Fibroblast of pulmonary artery (primary cell): ENCODE results near the gene PIAS3.

Source experiments
- DNase-seq: peaks from one replicate; pipeline ENCODE4 v3.0.0-alpha.2; 2010; ENCODE audit warnings: low read depth
- H3K4me3 ChIP-seq: replicated peaks from 2 replicates; pipeline ENCODE4 v1.5.1; 2011; ENCODE audit warnings: low read depth, mild to moderate bottlenecking, control low read depth, low read length, moderate library complexity
- TF ChIP-seq, protein P1 (sequence below): IDR thresholded peaks from 2 replicates; pipeline ENCODE4 v1.5.1; 2011; ENCODE audit warnings: mild to moderate bottlenecking, control low read depth, low read length, inconsistent platforms; ENCODE audit errors: missing control alignments

The PIAS3 gene

DNA sequence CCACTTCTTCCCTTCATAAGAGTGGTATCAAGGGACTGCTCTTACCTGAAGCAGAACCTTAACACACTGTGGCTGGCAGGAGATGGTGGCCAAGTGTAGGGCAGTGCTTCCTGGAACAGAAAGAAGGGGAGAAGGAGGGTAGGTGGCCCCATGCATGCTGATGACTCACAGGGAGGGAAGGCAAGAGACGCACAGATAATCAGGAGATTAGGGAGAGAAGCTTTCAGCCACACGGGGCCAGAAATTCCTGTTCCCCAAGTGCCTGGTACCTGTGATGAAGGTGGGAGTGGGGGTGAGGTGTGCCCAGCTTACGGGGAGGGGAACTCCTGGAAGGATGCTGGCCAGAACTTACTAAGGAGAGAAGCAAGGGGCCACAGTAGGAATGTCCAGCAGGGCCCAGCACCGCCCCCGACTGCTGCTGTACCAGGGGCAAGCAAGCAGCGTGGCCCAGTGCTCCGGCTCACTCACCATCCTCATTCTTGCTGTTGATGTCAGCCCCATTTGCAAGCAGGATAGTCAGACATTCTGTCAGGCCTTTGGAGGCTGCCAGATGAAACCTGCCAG is 19.1 kb upstream of the PIAS3 start:
- no peak for DNase-seq
- H3K4me3 ChIP-seq = no peak overlapping the region
- TF ChIP-seq, protein P1, sequence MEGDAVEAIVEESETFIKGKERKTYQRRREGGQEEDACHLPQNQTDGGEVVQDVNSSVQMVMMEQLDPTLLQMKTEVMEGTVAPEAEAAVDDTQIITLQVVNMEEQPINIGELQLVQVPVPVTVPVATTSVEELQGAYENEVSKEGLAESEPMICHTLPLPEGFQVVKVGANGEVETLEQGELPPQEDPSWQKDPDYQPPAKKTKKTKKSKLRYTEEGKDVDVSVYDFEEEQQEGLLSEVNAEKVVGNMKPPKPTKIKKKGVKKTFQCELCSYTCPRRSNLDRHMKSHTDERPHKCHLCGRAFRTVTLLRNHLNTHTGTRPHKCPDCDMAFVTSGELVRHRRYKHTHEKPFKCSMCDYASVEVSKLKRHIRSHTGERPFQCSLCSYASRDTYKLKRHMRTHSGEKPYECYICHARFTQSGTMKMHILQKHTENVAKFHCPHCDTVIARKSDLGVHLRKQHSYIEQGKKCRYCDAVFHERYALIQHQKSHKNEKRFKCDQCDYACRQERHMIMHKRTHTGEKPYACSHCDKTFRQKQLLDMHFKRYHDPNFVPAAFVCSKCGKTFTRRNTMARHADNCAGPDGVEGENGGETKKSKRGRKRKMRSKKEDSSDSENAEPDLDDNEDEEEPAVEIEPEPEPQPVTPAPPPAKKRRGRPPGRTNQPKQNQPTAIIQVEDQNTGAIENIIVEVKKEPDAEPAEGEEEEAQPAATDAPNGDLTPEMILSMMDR = no peak

DNA sequence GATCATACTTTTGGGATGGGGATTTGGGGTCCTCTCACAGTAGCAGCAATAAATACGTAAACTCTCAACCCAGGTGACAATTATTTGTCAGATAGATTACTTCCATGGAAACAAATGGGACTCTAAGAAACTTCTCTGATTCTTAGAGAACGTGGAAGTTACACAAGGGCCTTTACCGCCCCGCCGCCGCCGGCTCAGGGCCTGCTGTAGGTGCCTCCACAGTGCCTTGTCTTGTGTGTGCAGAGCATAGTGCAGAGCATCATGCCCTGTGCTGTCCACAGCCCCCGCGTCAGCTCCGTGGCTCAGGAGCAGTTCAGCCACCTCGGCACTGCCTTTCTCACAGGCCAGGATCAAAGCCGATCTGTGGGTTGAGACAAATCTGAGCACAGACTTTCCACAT is 15.8 kb upstream of the PIAS3 start:
- no peak for DNase-seq
- no peak overlapping the region for H3K4me3 ChIP-seq
- TF ChIP-seq, protein P1 = no peak

DNA sequence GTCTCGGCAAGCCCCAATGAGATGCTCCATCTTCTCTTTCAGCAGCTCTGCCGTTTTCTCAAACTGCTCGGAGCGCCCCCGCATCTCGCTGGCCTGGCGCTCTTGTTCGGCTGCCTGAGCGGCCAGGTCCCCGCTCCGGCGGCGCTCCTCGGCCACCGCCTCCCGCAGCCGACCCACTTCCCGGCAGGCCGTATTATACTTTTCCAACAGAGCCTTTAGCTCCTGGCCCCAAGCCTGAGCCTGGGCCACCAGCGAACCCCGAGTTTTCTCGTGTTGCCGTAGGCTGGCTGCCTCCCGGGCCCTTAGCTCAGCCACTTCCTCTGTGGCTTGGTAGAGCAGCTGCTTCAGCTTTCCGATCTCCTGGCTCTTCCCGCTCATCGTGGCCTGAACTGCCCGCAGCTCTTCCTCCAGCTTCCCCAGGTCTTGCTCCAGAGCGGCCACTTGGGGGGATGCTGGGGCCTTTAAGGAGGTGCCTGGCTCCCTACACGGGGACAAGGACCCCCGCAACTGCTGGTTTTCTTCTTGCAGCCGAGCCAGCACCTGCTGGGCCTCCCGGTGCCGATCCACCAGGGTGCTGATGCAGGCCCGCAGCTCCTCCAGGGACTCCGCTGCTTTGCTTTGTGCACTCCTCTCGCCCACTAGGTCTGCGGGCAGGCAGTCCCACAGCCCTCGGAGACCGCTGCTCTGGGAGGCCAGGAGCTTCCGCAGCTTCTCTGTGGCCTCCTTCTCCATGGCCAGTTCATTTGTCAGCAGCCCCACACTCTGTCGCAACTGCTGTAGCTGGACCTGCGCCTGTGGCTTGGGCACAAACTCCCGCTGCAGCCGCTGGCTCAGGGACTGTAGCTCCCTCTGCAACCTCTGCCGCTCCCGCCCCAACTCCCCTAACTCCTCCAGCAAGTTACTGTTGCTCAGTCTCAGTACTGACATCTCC is 13.4 kb upstream of the PIAS3 start:
- DNase-seq = peak; percentile 45
- H3K4me3 ChIP-seq = peak overlapping the region; percentile 39
- TF ChIP-seq, protein P1 = no peak

DNA sequence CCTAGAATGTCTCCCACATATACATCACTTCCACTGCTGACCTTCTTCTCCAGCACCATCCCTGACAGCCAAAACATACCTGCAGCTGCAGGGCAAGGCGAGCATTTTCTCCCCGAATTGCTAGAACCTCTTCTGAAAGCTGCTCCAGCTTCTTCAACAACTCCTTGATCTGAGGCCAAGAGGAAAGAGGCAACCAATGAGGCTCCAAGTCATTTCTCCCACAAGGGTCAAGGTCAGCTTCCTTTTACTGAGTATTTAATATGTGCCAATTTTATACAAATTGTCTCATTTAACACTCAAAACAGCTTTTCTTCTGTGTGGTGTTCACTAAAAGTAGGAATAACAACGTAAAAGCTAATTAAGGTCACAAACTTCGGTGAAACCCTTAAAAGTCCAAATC is 9.4 kb upstream of the PIAS3 start:
- DNase-seq = no peak
- H3K4me3 ChIP-seq = no peak overlapping the region
- TF ChIP-seq, protein P1 = no peak

- H3K4me3 ChIP-seq = no peak overlapping the region
- TF ChIP-seq, protein P1 = no peak
- no peak for DNase-seq
Observed at GRCh38 chr1:145863282-145864018, 4.6 kb upstream of the PIAS3 start.

- H3K4me3 ChIP-seq = peak overlapping the region; percentile 99
- DNase-seq = peak; percentile 88
- TF ChIP-seq, protein P1 = no peak
Observed at GRCh38 chr1:145859491-145860023, 676 bp upstream of the PIAS3 start.
